GM18520 (cell line): Measurements from ENCODE around the gene CGNL1.
A peak's percentile ranks its signal among the peaks of the same experiment; 100 is the strongest.

ENCODE experiments used
- ATAC-seq: cut with Tn5 transposase; IDR thresholded peaks from one replicate; pipeline ENCODE4 v1.9.1; 2021; ENCODE audit not compliant: unreplicated experiment

Gene CGNL1

DNA sequence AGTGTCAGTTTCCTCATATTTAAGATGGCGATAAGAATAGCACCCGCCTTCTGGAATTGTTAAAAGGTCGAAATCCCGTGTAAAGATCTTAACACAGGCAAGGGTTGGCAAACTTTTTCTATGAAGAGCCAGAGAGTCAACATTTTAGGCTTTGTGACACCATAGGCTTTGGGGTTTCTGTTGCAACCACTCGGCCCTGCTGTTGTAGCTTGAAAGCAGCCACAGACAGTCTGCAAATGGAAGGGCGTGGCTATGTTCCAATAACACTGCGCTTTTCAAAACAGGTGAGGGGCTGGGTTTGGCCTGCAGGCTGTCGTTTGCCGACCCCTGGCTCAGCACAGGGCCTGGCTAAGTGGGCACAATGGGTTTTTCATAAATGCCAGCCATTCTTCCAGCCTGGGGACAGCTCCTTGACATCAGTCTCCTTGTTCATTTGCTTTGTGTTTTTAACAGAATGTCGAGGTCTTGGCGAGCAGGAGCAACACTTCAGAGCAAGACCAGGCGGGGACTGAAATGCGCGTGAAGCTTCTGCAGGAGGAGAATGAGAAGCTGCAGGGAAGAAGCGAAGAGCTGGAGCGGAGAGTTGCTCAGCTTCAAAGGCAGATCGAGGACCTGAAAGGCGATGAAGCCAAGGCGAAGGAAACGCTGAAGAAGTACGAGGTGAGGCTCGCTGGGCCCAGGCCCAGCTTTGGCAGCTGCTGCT lies 140.2 kb downstream of the CGNL1 start:
- no peak for ATAC-seq

GRCh38 chr15:57517030-57517671 lies 140.8 kb downstream of the CGNL1 start:
- no peak for ATAC-seq

DNA sequence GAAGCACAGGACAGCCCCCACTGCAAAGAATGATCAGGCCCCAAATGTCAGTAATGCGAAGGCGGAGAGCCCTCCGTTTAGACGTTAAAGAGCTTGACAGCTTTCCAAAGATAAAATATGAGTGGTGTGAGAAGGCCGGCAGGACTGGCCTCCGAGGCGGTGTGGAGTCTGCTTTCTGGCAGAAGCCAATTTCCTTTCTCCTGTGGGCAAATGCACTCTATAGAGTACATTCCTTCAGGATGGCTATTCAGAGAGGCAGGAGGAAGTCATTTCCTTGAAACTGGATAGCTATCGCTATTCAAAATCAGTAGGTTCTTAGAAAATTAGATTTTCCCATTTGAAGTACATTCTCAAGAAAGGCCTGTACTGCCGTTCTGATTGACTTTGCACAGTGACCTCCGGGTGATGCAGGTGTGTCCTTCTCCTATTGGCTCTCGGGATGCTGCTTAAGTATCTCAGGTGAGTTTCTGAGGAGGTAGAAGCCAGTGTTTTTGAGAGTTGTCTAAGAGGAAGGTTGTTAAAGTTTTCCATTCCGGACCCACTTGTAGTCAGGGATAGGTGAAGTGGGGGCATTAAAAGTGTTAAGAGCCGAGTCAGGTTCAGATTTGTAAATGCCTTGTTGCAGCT lies 142.6 kb downstream of the CGNL1 start:
- ATAC-seq, result no peak

DNA sequence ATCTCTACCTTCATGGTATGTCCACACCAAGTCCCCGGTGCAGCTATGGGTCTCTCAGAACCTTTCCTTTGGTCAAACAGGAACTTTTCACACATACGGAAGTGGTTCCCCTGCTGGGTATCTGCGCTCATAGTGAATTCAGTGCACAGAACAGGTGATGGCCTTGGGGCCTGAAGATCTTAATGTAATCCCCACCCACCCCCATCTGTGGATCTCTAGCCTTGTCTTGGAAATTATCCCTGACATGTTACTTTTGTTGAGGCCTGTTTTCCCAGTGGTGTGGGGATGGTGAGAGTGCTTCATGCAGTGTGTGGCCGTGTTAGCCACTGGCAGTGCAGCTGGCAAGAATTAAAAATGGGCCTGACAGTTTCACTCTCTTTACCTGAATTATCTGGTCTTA lies 143.5 kb downstream of the CGNL1 start:
- ATAC-seq, result no peak

GRCh38 chr15:57521503-57521902 lies 145.2 kb downstream of the CGNL1 start:
- ATAC-seq, result no peak

DNA sequence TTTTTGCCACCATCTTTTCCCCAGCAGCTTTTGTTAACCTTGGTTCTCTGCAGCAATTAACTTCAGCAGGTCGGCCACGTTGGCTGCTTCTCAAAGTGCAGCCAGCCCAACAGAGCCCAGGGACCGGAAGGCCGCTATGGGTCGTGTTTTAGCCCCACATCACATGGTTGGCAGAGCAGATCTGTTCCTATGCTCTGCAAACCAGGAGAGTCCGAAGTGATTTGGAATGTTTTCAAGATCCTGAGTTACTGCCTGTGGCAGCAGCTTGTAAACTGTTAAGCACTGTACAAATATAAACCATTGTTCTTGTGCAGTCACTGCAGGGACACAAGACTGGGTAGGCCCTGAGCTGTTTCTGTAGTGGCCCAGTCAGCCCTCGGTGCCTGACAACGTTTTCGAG lies 145.8 kb downstream of the CGNL1 start:
- no peak for ATAC-seq

DNA sequence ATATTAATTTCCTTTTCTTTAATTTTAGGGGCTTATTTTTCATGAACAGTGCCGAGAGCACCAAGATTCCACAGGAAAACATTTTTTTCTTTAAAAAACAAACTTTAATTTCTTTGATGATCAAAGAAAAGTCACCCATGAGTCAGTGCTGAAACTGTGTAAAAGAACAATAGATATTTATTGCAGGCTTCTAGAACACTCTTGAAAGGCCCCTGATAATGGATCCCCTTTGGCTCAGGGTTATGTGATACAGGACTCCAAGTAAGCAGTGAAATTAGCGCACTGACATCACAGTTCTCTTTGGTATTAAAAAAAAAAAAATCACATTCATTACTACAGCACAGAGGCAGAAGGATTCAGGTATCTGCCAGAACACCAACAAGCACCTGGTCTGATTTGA lies 149.3 kb downstream of the CGNL1 start:
- ATAC-seq, result no peak

GRCh38 chr15:57526076-57526475 lies 149.8 kb downstream of the CGNL1 start:
- no peak for ATAC-seq

DNA sequence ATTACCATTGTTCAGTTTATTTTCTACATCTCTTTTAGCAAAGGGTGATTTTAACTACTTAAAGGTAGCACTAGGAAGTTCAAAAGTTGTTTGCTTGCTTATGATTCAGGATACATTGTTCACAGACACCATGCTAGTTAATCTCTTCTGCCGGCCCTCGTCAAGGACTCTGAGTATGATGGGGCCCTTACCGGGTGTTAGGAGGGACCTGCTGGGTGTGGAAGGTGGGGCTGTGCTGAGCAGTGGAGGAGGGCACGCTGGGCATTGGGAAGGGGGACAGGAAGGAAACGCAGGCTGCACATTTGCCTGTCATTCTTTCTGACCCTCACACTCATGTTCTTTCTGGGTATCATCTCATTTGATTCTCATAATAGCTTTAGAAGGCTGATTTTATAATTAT lies 150.3 kb downstream of the CGNL1 start:
- ATAC-seq, result no peak

DNA sequence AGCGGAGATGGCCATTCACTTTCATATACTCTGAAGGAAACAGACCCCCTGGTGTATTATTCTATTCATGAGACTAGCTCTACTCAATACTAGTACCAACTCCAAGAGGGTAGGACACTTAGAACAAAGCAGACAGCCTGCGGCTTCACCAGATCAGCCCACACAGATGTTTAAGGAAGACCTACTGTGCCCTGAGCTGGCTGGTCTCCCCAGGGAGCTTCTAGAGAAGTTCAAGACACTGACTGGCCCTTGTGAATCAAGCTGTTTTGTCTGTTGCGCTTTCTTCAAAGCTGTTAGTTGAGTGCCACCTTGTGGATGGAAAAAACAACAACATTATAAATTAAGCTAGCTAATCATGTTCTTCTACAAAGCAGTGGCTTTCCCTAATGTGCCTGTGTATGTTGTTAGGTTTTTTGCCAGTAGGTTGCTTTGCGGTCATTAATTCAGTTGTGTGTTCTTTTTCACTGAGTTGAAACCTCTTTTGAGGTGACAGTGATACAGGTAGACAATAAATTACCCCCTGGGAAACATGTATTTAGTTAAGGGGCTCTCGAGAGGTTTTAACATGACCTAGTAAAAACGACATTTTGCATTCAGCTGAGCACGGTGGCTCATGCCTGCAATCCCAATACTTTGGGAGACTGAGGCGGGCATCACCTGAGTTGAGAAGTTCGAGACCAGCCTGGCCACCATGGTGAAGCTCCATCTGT lies 151.2 kb downstream of the CGNL1 start:
- ATAC-seq, result peak; percentile 69

GRCh38 chr15:57528940-57529565 lies 152.7 kb downstream of the CGNL1 start:
- no peak for ATAC-seq

DNA sequence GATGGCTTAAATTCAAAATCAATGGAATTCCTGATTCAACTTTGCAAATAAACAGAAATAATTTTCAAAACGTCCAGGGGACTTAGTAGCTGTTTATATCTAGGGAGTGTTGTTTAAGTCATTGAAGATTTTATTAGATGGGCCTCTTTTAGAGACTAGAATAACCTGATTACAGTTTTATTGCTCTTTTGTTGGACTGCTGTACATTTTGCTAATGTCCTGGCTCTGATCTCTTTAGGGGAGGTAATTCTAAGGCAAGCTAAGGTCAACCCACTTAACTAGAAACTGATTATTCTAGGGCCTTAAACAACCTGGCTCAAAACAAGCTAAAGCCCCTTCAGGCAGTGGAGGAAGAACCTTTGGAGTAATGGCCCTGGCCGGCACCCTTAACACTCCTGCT lies 153.4 kb downstream of the CGNL1 start:
- ATAC-seq, result no peak

GRCh38 chr15:57532731-57533447 lies 156.6 kb downstream of the CGNL1 start:
- ATAC-seq, result no peak

- no peak for ATAC-seq
These were observed 157.1 kb downstream of the CGNL1 start for GRCh38 chr15:57533448-57533799.

GRCh38 chr15:57534281-57534680 lies 158.0 kb downstream of the CGNL1 start:
- ATAC-seq, result no peak

GRCh38 chr15:57537072-57537471 lies 160.8 kb downstream of the CGNL1 start:
- no peak for ATAC-seq

GRCh38 chr15:57537488-57538264 lies 161.4 kb downstream of the CGNL1 start:
- no peak for ATAC-seq

GRCh38 chr15:57538265-57538529 lies 161.9 kb downstream of the CGNL1 start:
- no peak for ATAC-seq

DNA sequence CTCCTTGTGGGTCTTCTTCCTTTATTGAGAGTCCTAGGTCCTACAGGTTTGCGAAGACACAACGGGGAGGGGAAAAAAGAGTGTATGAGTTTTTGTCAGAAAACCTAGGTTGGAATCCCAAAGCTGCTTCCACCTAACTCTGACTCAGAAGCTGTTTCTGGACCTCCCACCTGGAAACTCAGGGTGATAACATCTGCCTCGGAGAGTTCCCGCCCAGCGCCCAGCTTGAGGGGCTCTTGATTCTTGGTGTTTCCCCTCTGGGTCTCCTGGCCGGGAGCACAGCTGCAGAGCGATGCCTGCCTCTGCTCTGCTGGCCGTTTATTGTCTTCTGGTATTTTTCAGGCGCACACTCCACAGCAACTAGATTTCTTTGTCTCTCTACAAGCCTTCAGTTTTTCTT lies 162.5 kb downstream of the CGNL1 start:
- ATAC-seq, result no peak

DNA sequence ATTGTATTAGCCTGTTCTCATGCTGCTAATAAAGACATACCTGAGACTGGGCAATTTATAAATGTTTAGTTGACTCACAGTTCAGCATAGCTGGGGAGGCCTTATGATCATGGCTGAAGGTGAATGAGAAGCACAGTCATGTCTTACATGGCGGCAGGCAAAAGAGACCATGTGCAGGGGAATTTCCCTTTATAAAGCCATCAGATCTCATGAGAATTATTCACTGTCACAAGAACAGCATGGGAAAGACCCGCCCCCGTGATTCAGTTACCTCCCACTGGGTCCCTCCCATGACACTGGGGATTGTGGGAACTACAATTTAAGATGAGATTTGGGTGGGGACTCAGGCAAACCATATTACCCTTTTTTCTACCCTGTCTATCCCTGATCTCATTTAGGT lies 163.9 kb downstream of the CGNL1 start:
- ATAC-seq, result no peak
